HL-60 (cell line): ENCODE results near the gene SLC25A41.

Experiments used
- GABPA ChIP-seq: IDR thresholded peaks from 2 replicates; pipeline ENCODE4 v1.6.1; 2012; ENCODE audit warnings: low read depth
- POLR2AphosphoS5 ChIP-seq: IDR thresholded peaks from 2 replicates; pipeline ENCODE4 v1.6.1; 2012; ENCODE audit warnings: low read depth
- REST ChIP-seq: IDR thresholded peaks from 2 replicates; pipeline ENCODE4 v1.6.1; 2012; ENCODE audit warnings: low read depth; ENCODE audit not compliant: insufficient replicate concordance
- TF ChIP-seq, protein P1 (sequence below): IDR thresholded peaks from one replicate; pipeline ENCODE4 v1.5.1; 2011; ENCODE audit warnings: low read length, control low read depth, inconsistent platforms; ENCODE audit not compliant: insufficient read depth

- TF ChIP-seq, protein P1, sequence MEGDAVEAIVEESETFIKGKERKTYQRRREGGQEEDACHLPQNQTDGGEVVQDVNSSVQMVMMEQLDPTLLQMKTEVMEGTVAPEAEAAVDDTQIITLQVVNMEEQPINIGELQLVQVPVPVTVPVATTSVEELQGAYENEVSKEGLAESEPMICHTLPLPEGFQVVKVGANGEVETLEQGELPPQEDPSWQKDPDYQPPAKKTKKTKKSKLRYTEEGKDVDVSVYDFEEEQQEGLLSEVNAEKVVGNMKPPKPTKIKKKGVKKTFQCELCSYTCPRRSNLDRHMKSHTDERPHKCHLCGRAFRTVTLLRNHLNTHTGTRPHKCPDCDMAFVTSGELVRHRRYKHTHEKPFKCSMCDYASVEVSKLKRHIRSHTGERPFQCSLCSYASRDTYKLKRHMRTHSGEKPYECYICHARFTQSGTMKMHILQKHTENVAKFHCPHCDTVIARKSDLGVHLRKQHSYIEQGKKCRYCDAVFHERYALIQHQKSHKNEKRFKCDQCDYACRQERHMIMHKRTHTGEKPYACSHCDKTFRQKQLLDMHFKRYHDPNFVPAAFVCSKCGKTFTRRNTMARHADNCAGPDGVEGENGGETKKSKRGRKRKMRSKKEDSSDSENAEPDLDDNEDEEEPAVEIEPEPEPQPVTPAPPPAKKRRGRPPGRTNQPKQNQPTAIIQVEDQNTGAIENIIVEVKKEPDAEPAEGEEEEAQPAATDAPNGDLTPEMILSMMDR: peak; percentile 11
- no peak for TF ChIP-seq POLR2AphosphoS5
- TF ChIP-seq REST: peak; percentile 26
- no peak for TF ChIP-seq GABPA
Observed at GRCh38 chr19:6481541-6482342, 48.2 kb upstream of the SLC25A41 start, which contains the start of gene DENND1C.
